ELF-1 (cell line): ENCODE measurements around the gene COLEC11.
"Not testable (repeated sequence)": the region's sequence is repeated elsewhere in the genome, so short reads cannot be mapped to it uniquely, and the experiment has no call there.

ENCODE experiments used
- DNase-seq: peaks from one replicate; pipeline ENCODE4 v3.0.0-alpha.2; 2016; ENCODE audit warnings: low read depth, low spot score

Gene COLEC11

GRCh38 chr2:3654531-3655225 lies 59.8 kb downstream of the COLEC11 start:
- DNase-seq, result no peak

- DNase-seq, result no peak
Measured at GRCh38 chr2:3655871-3656761, 61.2 kb downstream of the COLEC11 start.

- peak; percentile 74 for DNase-seq
Measured at GRCh38 chr2:3656762-3657721, 62.1 kb downstream of the COLEC11 start.

- DNase-seq, result no peak
Measured at GRCh38 chr2:3657881-3658280, 63.0 kb downstream of the COLEC11 start, which contains the start of gene ALLC. ALLC (plus strand) TSS chr2:3658200; CDS start chr2:3671158, 12,958 bp downstream.

GRCh38 chr2:3659447-3660432 lies 64.8 kb downstream of the COLEC11 start:
- peak; percentile 56 for DNase-seq

- DNase-seq, result not testable (repeated sequence)
Measured at GRCh38 chr2:3660640-3661039, 65.7 kb downstream of the COLEC11 start.

- DNase-seq, result peak; percentile 23
Measured at GRCh38 chr2:3661149-3661660, 66.3 kb downstream of the COLEC11 start.

- DNase-seq, result peak; percentile 83
Measured at GRCh38 chr2:3662239-3662638, 67.3 kb downstream of the COLEC11 start.

GRCh38 chr2:3664118-3664517 lies 69.2 kb downstream of the COLEC11 start:
- DNase-seq, result no peak

GRCh38 chr2:3664925-3665324 lies 70.0 kb downstream of the COLEC11 start:
- no peak for DNase-seq

GRCh38 chr2:3665886-3666612 lies 71.1 kb downstream of the COLEC11 start:
- DNase-seq, result no peak

GRCh38 chr2:3666613-3666975 lies 71.7 kb downstream of the COLEC11 start:
- DNase-seq, result no peak

- DNase-seq, result no peak
Measured at GRCh38 chr2:3667151-3667631, 72.3 kb downstream of the COLEC11 start.

GRCh38 chr2:3669656-3670055 lies 74.7 kb downstream of the COLEC11 start:
- no peak for DNase-seq

- no peak for DNase-seq
Measured at GRCh38 chr2:3670376-3670775, 75.5 kb downstream of the COLEC11 start.

- DNase-seq, result no peak
Measured at GRCh38 chr2:3670941-3671340, 76.0 kb downstream of the COLEC11 start.

- no peak for DNase-seq
Measured at GRCh38 chr2:3672861-3673678, 78.2 kb downstream of the COLEC11 start.

GRCh38 chr2:3674066-3674845 lies 79.3 kb downstream of the COLEC11 start:
- DNase-seq, result no peak
